Neural cell (in vitro differentiated cells): ENCODE measurements around the gene NPAS2. TPM values are rescaled to one million over a fixed set of nuclear protein-coding genes. Genes with fewer than 3 reads are reported as not detected.

ENCODE experiments used
- H2AFZ ChIP-seq: fragments of 200-600, 300-800 bp; sonication (generic), shearing (Covaris generic); 2 replicates; pipeline ENCODE4 v1.6.0; 2014; ENCODE audit warnings: low read depth, mild to moderate bottlenecking, antibody characterized with exemption, low read length, moderate library complexity
- H3F3A ChIP-seq: fragments of 200-600 bp; shearing (Covaris generic); 2 replicates; pipeline ENCODE4 v1.6.1; 2016; ENCODE audit warnings: mild to moderate bottlenecking, moderate library complexity, mixed read lengths, antibody characterized with exemption, low read length; ENCODE audit not compliant: insufficient read depth, poor library complexity, severe bottlenecking
- H3K27ac ChIP-seq: fragments of 200-600, 300-800 bp; sonication (generic), shearing (Covaris generic); 2 replicates; pipeline ENCODE4 v1.5.1; 2014; ENCODE audit warnings: mild to moderate bottlenecking, low read length, moderate library complexity
- H3K27me3 ChIP-seq: fragments of 300-800, 200-600 bp; sonication (generic), shearing (Covaris generic); 2 replicates; pipeline ENCODE4 v1.6.0; 2014; ENCODE audit warnings: mild to moderate bottlenecking, low read depth, low read length, moderate library complexity; ENCODE audit not compliant: insufficient read depth
- H3K36me3 ChIP-seq: fragments of 300-800, 200-600 bp; sonication (generic), shearing (Covaris generic); 2 replicates; pipeline ENCODE4 v1.5.1; 2014; ENCODE audit warnings: mild to moderate bottlenecking, antibody characterized with exemption, low read length, moderate library complexity; ENCODE audit not compliant: insufficient read depth
- H3K4me2 ChIP-seq: fragments of 300-800, 200-600 bp; sonication (generic), shearing (Covaris generic); 2 replicates; pipeline ENCODE4 v1.6.0; 2014; ENCODE audit warnings: mild to moderate bottlenecking, low read length
- H3K4me3 ChIP-seq: fragments of 300-800, 200-600 bp; sonication (generic), shearing (Covaris generic); 2 replicates; pipeline ENCODE4 v1.5.1; 2014; ENCODE audit warnings: mild to moderate bottlenecking, low read length, moderate library complexity
- H3K79me2 ChIP-seq: fragments of 200-600 bp; shearing (Covaris generic); replicated peaks from 2 replicates; pipeline ENCODE4 v1.6.0; 2014; ENCODE audit warnings: mild to moderate bottlenecking, low read length, moderate library complexity; ENCODE audit not compliant: insufficient read depth
- H3K9ac ChIP-seq: fragments of 300-800, 200-600 bp; sonication (generic), shearing (Covaris generic); 2 replicates; pipeline ENCODE4 v1.6.1; 2016; ENCODE audit warnings: mild to moderate bottlenecking, low read length, mixed read lengths
- H3K9me2 ChIP-seq: fragments of 200-600 bp; shearing (Covaris generic); 2 replicates; pipeline ENCODE4 v1.6.1; 2016; ENCODE audit warnings: mild to moderate bottlenecking, low read length, mixed read lengths; ENCODE audit not compliant: insufficient read depth
- H3K9me3 ChIP-seq: fragments of 200-600, 300-800 bp; sonication (generic), shearing (Covaris generic); 2 replicates; pipeline ENCODE4 v1.6.1; 2016; ENCODE audit warnings: mild to moderate bottlenecking, mixed run types, low read length, moderate library complexity, mixed read lengths
- H4K20me1 ChIP-seq: fragments of 200-600 bp; shearing (Covaris generic); 2 replicates; pipeline ENCODE4 v1.6.1; 2016; ENCODE audit warnings: mild to moderate bottlenecking, mixed run types; ENCODE audit not compliant: insufficient read depth
- EP300 ChIP-seq: fragments of 450-650 bp; conservative IDR thresholded peaks from 2 replicates; pipeline ENCODE4 v1.6.1; 2014; ENCODE audit warnings: antibody characterized with exemption, mild to moderate bottlenecking, moderate library complexity; ENCODE audit not compliant: poor library complexity, severe bottlenecking
- EZH2 ChIP-seq: fragments of 200-600, 300-800 bp; shearing (Covaris generic), sonication (generic); IDR thresholded peaks from 2 replicates; pipeline ENCODE4 v1.6.1; 2014; ENCODE audit warnings: antibody characterized with exemption, low read length, borderline replicate concordance, mild to moderate bottlenecking; ENCODE audit not compliant: insufficient read depth, poor library complexity, severe bottlenecking
- MXI1 ChIP-seq: fragments of 450-650 bp; conservative IDR thresholded peaks from 2 replicates; pipeline ENCODE4 v1.6.1; 2014; ENCODE audit warnings: antibody characterized with exemption, mild to moderate bottlenecking; ENCODE audit not compliant: poor library complexity, severe bottlenecking
- POLR2AphosphoS5 ChIP-seq: IDR thresholded peaks from 2 replicates; pipeline ENCODE4 v1.6.1; 2012
- RAD21 ChIP-seq: fragments of 450-650 bp; conservative IDR thresholded peaks from 2 replicates; pipeline ENCODE4 v1.6.1; 2014; ENCODE audit warnings: antibody characterized with exemption, mild to moderate bottlenecking, moderate library complexity
- REST ChIP-seq: IDR thresholded peaks from 2 replicates; pipeline ENCODE4 v1.6.1; 2012; ENCODE audit warnings: borderline replicate concordance
- SMC3 ChIP-seq: fragments of 450-650 bp; conservative IDR thresholded peaks from 2 replicates; pipeline ENCODE4 v1.6.1; 2014; ENCODE audit warnings: antibody characterized with exemption, mild to moderate bottlenecking, moderate library complexity; ENCODE audit not compliant: poor library complexity
- TAF1 ChIP-seq: IDR thresholded peaks from 2 replicates; pipeline ENCODE4 v1.6.1; 2012; ENCODE audit warnings: low read depth
- polyA plus RNA-seq: library from polyadenylated mRNA; depleted of rRNA; stranded (reverse); fragments of >200 nt; gene quantifications from 2 replicates; pipeline ENCODE4 v1.2.3, GENCODE V29; 2014
- TF ChIP-seq, protein P1 (sequence below): fragments of 450-650 bp; IDR thresholded peaks from 2 replicates; pipeline ENCODE4 v1.5.1; 2014; ENCODE audit warnings: antibody characterized with exemption, mild to moderate bottlenecking, moderate library complexity; ENCODE audit not compliant: poor library complexity, severe bottlenecking

Gene NPAS2
- polyA plus RNA-seq, 1 donor from 2014 or later, result 2.1 TPM

DNA sequence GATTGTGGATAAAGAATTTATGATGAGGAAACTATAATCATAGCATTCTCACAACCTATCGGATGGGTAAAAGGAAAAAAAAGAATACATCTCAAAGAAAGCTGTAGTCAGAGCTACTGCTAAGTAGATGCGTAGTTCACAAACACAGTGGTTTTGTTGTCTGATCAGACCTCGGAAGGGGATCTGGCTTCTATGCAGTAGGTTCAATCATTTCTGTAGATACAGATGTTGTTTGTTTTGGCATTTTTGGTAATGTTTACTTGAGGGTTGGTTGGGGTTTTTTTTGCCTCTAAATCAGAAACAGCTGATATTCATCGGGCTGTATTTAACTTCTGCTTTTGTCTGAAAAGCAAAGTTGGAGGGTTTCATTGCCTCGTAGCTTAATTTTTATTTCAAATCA lies 42.1 kb downstream of the NPAS2 start:
- H3K27ac ChIP-seq, result no peak overlapping the region
- H4K20me1 ChIP-seq, result no peaks in the 10 kb centered on the region
- no peaks in the 10 kb centered on the region for H3K79me2 ChIP-seq
- no peak overlapping the region for H3K9ac ChIP-seq
- no peaks in the 10 kb centered on the region for H3K27me3 ChIP-seq
- H2AFZ ChIP-seq, result no peak overlapping the region
- H3K9me2 ChIP-seq, result no peaks in the 10 kb centered on the region
- TF ChIP-seq REST (no peak), MXI1 (no peak), EP300 (no peak), EZH2 (no peak), POLR2AphosphoS5 (no peak), TAF1 (no peak), SMC3 (no peak), RAD21 (no peak)
- TF ChIP-seq, protein P1, sequence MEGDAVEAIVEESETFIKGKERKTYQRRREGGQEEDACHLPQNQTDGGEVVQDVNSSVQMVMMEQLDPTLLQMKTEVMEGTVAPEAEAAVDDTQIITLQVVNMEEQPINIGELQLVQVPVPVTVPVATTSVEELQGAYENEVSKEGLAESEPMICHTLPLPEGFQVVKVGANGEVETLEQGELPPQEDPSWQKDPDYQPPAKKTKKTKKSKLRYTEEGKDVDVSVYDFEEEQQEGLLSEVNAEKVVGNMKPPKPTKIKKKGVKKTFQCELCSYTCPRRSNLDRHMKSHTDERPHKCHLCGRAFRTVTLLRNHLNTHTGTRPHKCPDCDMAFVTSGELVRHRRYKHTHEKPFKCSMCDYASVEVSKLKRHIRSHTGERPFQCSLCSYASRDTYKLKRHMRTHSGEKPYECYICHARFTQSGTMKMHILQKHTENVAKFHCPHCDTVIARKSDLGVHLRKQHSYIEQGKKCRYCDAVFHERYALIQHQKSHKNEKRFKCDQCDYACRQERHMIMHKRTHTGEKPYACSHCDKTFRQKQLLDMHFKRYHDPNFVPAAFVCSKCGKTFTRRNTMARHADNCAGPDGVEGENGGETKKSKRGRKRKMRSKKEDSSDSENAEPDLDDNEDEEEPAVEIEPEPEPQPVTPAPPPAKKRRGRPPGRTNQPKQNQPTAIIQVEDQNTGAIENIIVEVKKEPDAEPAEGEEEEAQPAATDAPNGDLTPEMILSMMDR, result no peak
- no peaks in the 10 kb centered on the region for H3K36me3 ChIP-seq
- H3F3A ChIP-seq, result no peaks in the 10 kb centered on the region
- no peak overlapping the region for H3K4me3 ChIP-seq
- H3K4me2 ChIP-seq, result no peak overlapping the region
- no peaks in the 10 kb centered on the region for H3K9me3 ChIP-seq

GRCh38 chr2:100865816-100866460 lies 46.0 kb downstream of the NPAS2 start:
- no peak overlapping the region for H3K4me2 ChIP-seq
- H3K79me2 ChIP-seq, result no peaks in the 10 kb centered on the region
- TF ChIP-seq POLR2AphosphoS5, result no peak
- no peak for TF ChIP-seq RAD21
- TF ChIP-seq TAF1, result no peak
- no peak for TF ChIP-seq EP300
- no peak for TF ChIP-seq REST
- TF ChIP-seq MXI1, result no peak
- TF ChIP-seq EZH2, result no peak
- TF ChIP-seq, protein P1, result no peak
- no peak for TF ChIP-seq SMC3
- no peaks in the 10 kb centered on the region for H3K27me3 ChIP-seq
- peaks cover 5% of the 10 kb centered on the region for H3K9me3 ChIP-seq
- no peaks in the 10 kb centered on the region for H4K20me1 ChIP-seq
- no peak overlapping the region for H3K27ac ChIP-seq
- no peaks in the 10 kb centered on the region for H3F3A ChIP-seq
- no peaks in the 10 kb centered on the region for H3K36me3 ChIP-seq
- H3K9me2 ChIP-seq, result no peaks in the 10 kb centered on the region
- no peak overlapping the region for H2AFZ ChIP-seq
- no peak overlapping the region for H3K9ac ChIP-seq
- H3K4me3 ChIP-seq, result no peak overlapping the region
